Parathyroid adenoma (tissue), 2 donors: ENCODE measurements around the gene EP400.

Experiments
- H2AFZ ChIP-seq: fragments of 300-600 bp; sonication (generic); one replicate; pipeline ENCODE4 v1.7.0; 2017; ENCODE audit warnings: antibody characterized with exemption, mild to moderate bottlenecking
- H3K27ac ChIP-seq: fragments of 300-600 bp; sonication (generic); one replicate; pipeline ENCODE4 v1.7.0; 2017
- H3K27me3 ChIP-seq: fragments of 300-600 bp; sonication (generic); one replicate; pipeline ENCODE4 v1.7.0; 2017; ENCODE audit warnings: low read length; ENCODE audit not compliant: control insufficient read depth, insufficient read depth
- H3K36me3 ChIP-seq: fragments of 300-600 bp; sonication (generic); one replicate; pipeline ENCODE4 v1.7.0; 2017; ENCODE audit warnings: low read length; ENCODE audit not compliant: control insufficient read depth, insufficient read depth
- H3K4me1 ChIP-seq: fragments of 300-600 bp; sonication (generic); one replicate; pipeline ENCODE4 v1.7.0; 2017; ENCODE audit warnings: control low read depth
- H3K4me2 ChIP-seq: fragments of 300-600 bp; sonication (generic); one replicate; pipeline ENCODE4 v1.7.0; 2017; ENCODE audit warnings: low read length
- H3K4me3 ChIP-seq: fragments of 300-600 bp; sonication (generic); one replicate; pipeline ENCODE4 v1.7.0; 2017; ENCODE audit warnings: low read depth, low read length
- H3K79me2 ChIP-seq: fragments of 300-600 bp; sonication (generic); one replicate; pipeline ENCODE4 v1.7.0; 2017; ENCODE audit warnings: control low read depth
- H3K9ac ChIP-seq: fragments of 300-600 bp; sonication (generic); one replicate; pipeline ENCODE4 v1.7.0; 2017; ENCODE audit warnings: mild to moderate bottlenecking
- H3K9me3 ChIP-seq: fragments of 300-600 bp; sonication (generic); one replicate; pipeline ENCODE4 v1.7.0; 2017; ENCODE audit warnings: low read length; ENCODE audit not compliant: control insufficient read depth
- TF ChIP-seq, protein P1 (sequence below): fragments of 300-600 bp; sonication (generic); IDR thresholded peaks from one replicate; pipeline ENCODE4 v1.7.0; 2017; ENCODE audit warnings: antibody characterized with exemption, mild to moderate bottlenecking
- donor health status: primary hyperparathyroidism.

EP400 gene

DNA sequence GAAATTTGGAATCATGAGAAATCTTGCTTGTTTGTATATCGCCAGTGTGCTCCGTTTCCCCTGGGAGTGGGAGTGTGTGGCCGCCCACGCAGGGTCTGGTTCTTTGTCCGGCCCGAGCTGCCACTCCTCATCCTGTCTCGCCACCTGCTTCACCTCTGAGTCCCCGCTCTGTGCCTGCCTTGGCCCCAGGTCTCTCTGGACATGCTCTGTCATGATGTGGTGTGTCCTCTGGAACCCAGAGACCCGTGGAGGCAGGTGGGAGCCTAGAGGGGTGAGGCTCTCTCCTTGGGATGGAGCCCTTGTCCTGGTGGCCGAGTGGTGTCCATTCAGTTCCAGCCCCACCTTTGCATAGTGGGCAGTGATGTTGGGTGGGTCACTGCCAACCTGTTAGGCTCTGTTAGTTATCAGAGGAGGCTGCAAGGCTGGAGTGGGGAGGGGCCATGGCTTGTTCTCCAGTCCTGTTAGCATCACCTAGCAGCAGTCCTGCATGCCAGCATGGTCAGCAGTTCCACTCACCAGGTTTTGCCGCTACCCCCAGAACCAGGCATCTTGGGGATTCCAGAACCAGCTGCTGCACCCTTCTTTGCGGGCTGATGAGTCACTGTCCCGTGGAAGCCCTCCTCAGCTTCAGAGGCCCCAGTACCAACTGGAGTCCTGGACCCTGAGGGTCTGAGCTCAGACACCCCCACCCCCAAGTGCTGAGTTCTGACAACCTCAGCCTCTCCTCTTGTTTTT lies 76.5 kb downstream of the EP400 start:
- H3K27me3 ChIP-seq: no peaks in the 10 kb centered on the region
- no peak overlapping the region for H3K27ac ChIP-seq
- no peak overlapping the region for H3K4me2 ChIP-seq
- TF ChIP-seq, protein P1, sequence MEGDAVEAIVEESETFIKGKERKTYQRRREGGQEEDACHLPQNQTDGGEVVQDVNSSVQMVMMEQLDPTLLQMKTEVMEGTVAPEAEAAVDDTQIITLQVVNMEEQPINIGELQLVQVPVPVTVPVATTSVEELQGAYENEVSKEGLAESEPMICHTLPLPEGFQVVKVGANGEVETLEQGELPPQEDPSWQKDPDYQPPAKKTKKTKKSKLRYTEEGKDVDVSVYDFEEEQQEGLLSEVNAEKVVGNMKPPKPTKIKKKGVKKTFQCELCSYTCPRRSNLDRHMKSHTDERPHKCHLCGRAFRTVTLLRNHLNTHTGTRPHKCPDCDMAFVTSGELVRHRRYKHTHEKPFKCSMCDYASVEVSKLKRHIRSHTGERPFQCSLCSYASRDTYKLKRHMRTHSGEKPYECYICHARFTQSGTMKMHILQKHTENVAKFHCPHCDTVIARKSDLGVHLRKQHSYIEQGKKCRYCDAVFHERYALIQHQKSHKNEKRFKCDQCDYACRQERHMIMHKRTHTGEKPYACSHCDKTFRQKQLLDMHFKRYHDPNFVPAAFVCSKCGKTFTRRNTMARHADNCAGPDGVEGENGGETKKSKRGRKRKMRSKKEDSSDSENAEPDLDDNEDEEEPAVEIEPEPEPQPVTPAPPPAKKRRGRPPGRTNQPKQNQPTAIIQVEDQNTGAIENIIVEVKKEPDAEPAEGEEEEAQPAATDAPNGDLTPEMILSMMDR: no peak
- no peak overlapping the region for H3K4me3 ChIP-seq
- no peak overlapping the region for H3K9ac ChIP-seq
- no peaks in the 10 kb centered on the region for H3K9me3 ChIP-seq
- no peak overlapping the region for H2AFZ ChIP-seq
- H3K36me3 ChIP-seq: no peaks in the 10 kb centered on the region
- no peaks in the 10 kb centered on the region for H3K4me1 ChIP-seq
- peaks cover 9% of the 10 kb centered on the region for H3K79me2 ChIP-seq

DNA sequence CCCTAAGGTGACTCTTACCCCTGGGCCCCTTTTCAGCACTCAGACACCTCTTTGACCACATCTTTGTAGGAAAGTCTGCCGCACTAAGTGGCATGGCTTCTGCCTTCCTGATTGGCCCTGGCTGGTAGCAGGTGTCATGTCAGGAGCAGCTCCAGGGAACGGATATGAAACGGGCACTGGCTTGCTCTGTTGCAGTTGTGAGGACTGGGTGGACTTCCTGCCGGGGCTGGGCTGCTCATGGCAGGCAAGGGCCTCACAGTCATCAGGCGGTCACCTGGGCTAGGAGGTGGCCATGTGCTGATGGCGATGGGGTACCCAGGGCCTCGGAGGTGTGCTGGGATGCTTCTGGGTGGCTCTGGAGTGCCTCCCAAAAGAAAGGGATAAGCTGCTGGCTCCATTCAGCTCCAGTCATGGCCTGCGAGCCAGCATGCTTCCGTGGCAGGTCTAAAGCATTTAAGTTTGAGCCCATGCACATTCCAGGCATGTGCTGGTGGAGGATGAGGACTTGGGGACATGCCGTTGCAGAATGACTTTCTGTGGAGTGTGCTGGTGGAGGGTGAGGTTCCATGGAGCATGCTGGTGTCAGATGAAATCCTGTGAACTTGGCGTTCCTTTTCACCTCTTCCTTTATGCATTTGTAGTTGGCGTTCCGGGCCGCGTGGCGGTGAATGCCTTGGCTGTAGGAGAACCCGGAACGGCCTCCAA lies 77.2 kb downstream of the EP400 start:
- TF ChIP-seq, protein P1: no peak
- no peak overlapping the region for H3K4me3 ChIP-seq
- H3K27ac ChIP-seq: no peak overlapping the region
- no peaks in the 10 kb centered on the region for H3K27me3 ChIP-seq
- no peak overlapping the region for H3K9ac ChIP-seq
- peaks cover 9% of the 10 kb centered on the region for H3K79me2 ChIP-seq
- no peaks in the 10 kb centered on the region for H3K36me3 ChIP-seq
- H2AFZ ChIP-seq: no peak overlapping the region
- H3K4me1 ChIP-seq: no peaks in the 10 kb centered on the region
- no peak overlapping the region for H3K4me2 ChIP-seq
- H3K9me3 ChIP-seq: no peaks in the 10 kb centered on the region

DNA sequence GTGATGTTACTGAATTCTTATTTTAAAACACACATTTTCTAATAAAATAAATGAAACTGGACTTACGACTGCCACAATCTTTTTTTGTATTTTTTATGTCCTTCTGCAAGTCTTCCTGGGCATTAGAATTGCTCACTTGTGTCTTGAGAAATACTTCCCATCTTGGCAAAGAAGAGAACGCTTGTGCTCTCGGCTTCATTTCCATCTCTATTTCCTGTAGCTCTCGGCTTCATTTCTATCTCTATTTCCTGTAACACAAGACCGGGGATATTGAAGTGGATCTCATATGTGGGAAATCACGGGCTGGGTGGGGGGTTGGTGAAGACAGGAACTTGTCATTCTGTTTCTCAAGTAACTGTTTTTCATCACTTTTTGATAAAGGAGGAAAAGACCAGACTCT lies 77.9 kb downstream of the EP400 start:
- TF ChIP-seq, protein P1: no peak
- H3K9ac ChIP-seq: no peak overlapping the region
- H3K4me1 ChIP-seq: no peaks in the 10 kb centered on the region
- H3K27ac ChIP-seq: no peak overlapping the region
- H3K4me3 ChIP-seq: no peak overlapping the region
- H2AFZ ChIP-seq: no peak overlapping the region
- H3K27me3 ChIP-seq: no peaks in the 10 kb centered on the region
- H3K36me3 ChIP-seq: no peaks in the 10 kb centered on the region
- peaks cover 9% of the 10 kb centered on the region for H3K79me2 ChIP-seq
- no peak overlapping the region for H3K4me2 ChIP-seq
- no peaks in the 10 kb centered on the region for H3K9me3 ChIP-seq

DNA sequence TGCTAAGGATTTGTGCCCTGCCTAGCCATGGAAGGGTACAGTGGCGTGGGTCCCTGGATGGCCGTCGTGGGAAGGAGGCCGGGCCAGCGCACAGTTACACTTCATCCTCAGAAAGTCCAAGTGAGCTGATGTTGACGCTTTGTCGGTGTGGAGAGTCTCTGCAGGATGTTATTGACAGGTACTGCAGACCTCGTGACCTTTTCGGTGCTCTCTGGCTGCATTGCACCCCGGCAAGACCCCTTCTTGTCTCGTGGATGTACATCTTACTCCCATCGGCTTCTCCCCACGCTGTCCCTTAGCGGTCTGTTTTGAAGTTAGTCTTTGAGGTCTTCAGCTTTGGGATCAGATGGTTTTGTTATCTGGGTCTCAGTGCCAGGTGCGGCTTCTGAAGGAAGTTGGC lies 78.4 kb downstream of the EP400 start:
- no peak overlapping the region for H2AFZ ChIP-seq
- H3K9ac ChIP-seq: no peak overlapping the region
- H3K27ac ChIP-seq: no peak overlapping the region
- H3K36me3 ChIP-seq: no peaks in the 10 kb centered on the region
- H3K9me3 ChIP-seq: no peaks in the 10 kb centered on the region
- H3K4me3 ChIP-seq: no peak overlapping the region
- TF ChIP-seq, protein P1: no peak
- H3K4me1 ChIP-seq: no peaks in the 10 kb centered on the region
- no peak overlapping the region for H3K4me2 ChIP-seq
- no peaks in the 10 kb centered on the region for H3K27me3 ChIP-seq
- peaks cover 9% of the 10 kb centered on the region for H3K79me2 ChIP-seq
